ENCODE data around the gene HSPE1. TPM values are rescaled to one million over a fixed set of nuclear protein-coding genes. Genes with fewer than 3 reads are reported as not detected.
A peak's percentile ranks its signal among the peaks of the same experiment; 100 is the strongest.

The HSPE1 gene
- total RNA-seq, 6 donors from 2014 or later: 23.5 to 92.8 (median 51.0) TPM

DNA sequence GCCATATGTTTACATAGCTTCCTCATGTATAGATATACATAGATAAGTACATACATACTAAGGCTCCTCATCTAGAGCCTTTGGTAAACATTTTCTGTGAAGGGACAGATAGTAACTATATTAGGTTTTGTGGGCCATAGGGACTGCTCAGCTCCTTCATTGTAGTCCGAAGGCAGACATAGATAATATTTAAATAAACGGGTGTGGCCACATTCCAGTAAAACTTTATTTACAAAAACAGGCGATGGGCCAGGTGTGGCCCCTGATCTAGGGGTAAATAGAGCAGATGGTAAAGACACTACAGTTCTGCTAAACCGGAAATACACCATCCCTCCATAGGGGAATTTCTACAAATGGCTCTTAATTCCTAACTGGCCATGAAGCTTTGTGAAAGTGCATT lies 39.5 kb upstream of the HSPE1 start:
- no peak for TF ChIP-seq POLR2A (IDR thresholded peaks at IDR 0.05)
- ATAC-seq (ENCODE audit: low FRiP score in 2 of 2) (no peak), DNase-seq (no peak)
- 70 to 76% methylated on average over 4 of the region's 4 CpGs for WGBS, 2 donors
- H3K4me3 ChIP-seq: no peak overlapping the region
- H3K4me1 ChIP-seq: peaks cover 0 to 27% (median 5%) of the 10 kb centered on the region in 4 donors
- no peaks in the 10 kb centered on the region for H3K9me3 ChIP-seq
- H3K27ac ChIP-seq: no peak overlapping the region
- H3K36me3 ChIP-seq: peaks cover 17 to 54% (median 27%) of the 10 kb centered on the region in 4 donors
- H3K27me3 ChIP-seq: no peaks in the 10 kb centered on the region

DNA sequence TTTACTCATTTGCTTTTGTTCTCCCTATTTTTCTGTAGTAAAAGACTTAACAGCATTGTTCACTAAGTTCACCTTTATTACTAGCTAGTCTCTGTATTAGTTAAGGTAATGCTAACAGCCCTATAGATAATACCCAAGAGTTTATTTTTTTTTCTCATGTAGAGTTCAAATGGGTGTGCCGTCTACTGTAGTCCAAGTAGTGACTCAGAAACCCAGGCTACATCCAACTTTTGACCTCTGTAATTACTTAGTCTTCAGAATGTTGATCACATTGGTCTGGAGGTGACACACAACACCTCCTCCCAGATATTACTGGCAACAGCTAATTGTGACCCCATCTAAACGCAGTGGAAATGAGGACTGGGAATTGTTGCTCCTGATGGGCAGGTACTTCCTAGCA lies 39.1 kb upstream of the HSPE1 start:
- no peak for TF ChIP-seq POLR2AphosphoS5 (IDR thresholded peaks at IDR 0.05)
- Histone ChIP-seq H3K27me3 (no peaks in the 10 kb centered on the region), H3K27ac (no peak overlapping the region), H3K4me3 (no peak overlapping the region), H3K4me1 (peaks cover 0 to 27% (median 5%) of the 10 kb centered on the region in 4 donors), H3K9me3 (no peaks in the 10 kb centered on the region), H3K36me3 (peaks cover 21 to 58% (median 30%) of the 10 kb centered on the region in 4 donors)
- 76 to 94% methylated on average over 2 of the region's 2 CpGs for WGBS, 2 donors
- ATAC-seq (ENCODE audit: low FRiP score in 2 of 2) (peak in 1 of 2 donors; percentile 78), DNase-seq (no peak)

DNA sequence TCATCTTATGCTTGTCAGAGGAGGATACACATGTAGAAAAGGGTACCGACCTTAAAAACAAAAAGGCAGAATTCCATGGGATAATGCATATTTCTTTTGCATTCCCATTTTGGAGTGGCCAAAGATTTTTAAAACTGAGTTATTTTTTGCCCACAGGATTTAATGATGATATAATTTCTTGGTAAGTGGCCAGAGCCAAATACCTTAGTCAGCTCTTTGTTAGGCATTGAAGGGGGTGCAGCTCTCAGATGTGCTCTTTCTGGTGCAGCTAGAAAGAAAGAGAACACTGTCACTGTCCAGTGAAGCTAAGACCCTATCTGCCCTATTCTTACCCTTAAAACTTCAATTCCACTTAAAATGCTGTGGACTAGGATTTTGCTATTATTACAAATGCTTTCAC lies 36.0 kb upstream of the HSPE1 start:
- no peak overlapping the region for H3K27ac ChIP-seq
- no peak for ATAC-seq (ENCODE audit: low FRiP score in 2 of 2)
- TF ChIP-seq POLR2AphosphoS5 (IDR thresholded peaks at IDR 0.05) (no peak), POLR2A (IDR thresholded peaks at IDR 0.05) (no peak), EP300 (IDR thresholded peaks at IDR 0.05) (no peak)
- TF ChIP-seq, protein P1, sequence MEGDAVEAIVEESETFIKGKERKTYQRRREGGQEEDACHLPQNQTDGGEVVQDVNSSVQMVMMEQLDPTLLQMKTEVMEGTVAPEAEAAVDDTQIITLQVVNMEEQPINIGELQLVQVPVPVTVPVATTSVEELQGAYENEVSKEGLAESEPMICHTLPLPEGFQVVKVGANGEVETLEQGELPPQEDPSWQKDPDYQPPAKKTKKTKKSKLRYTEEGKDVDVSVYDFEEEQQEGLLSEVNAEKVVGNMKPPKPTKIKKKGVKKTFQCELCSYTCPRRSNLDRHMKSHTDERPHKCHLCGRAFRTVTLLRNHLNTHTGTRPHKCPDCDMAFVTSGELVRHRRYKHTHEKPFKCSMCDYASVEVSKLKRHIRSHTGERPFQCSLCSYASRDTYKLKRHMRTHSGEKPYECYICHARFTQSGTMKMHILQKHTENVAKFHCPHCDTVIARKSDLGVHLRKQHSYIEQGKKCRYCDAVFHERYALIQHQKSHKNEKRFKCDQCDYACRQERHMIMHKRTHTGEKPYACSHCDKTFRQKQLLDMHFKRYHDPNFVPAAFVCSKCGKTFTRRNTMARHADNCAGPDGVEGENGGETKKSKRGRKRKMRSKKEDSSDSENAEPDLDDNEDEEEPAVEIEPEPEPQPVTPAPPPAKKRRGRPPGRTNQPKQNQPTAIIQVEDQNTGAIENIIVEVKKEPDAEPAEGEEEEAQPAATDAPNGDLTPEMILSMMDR (IDR thresholded peaks at IDR 0.05): no peak
- no peaks in the 10 kb centered on the region for H3K27me3 ChIP-seq
- no peak for DNase-seq
- no peak overlapping the region for H3K4me3 ChIP-seq
- H3K9me3 ChIP-seq: no peaks in the 10 kb centered on the region
- 69 to 80% methylated on average over 1 of the region's 1 CpG for WGBS, 2 donors
- peaks cover 32 to 90% (median 49%) of the 10 kb centered on the region in 4 donors for H3K36me3 ChIP-seq
- peaks cover 0 to 10% (median 0%) of the 10 kb centered on the region in 4 donors for H3K4me1 ChIP-seq

DNA sequence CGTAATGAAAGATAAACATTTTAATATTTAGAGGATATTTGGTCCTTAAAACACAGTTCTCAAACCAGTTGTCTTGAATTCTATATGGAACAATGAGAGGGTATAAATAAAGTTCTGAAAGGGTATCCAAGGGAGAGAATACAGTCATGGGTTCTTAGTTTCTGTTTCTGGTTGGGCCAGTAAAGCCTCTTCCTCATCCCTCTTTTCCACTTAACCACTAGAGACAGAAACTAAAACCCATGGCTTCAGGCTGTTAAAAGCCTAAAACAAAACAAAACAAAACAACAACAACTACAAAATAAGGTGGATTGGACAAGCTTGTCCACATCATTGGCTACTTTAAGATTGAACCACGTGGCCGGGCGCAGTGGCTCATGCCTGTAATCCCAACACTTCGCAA lies 28.0 kb upstream of the HSPE1 start:
- TF ChIP-seq, protein P1 (IDR thresholded peaks at IDR 0.05): no peak
- TF ChIP-seq POLR2A (IDR thresholded peaks at IDR 0.05) (no peak), EP300 (IDR thresholded peaks at IDR 0.05) (no peak), POLR2AphosphoS5 (IDR thresholded peaks at IDR 0.05) (no peak)
- H3K36me3 ChIP-seq: peaks cover 24 to 94% (median 69%) of the 10 kb centered on the region in 4 donors
- H3K27me3 ChIP-seq: no peaks in the 10 kb centered on the region
- 98 to 100% methylated on average over 5 of the region's 5 CpGs for WGBS, 2 donors
- H3K4me3 ChIP-seq: no peak overlapping the region
- ATAC-seq (ENCODE audit: low FRiP score in 2 of 2): no peak
- DNase-seq: no peak
- no peaks in the 10 kb centered on the region for H3K4me1 ChIP-seq
- no peaks in the 10 kb centered on the region for H3K9me3 ChIP-seq
- H3K27ac ChIP-seq: no peak overlapping the region

DNA sequence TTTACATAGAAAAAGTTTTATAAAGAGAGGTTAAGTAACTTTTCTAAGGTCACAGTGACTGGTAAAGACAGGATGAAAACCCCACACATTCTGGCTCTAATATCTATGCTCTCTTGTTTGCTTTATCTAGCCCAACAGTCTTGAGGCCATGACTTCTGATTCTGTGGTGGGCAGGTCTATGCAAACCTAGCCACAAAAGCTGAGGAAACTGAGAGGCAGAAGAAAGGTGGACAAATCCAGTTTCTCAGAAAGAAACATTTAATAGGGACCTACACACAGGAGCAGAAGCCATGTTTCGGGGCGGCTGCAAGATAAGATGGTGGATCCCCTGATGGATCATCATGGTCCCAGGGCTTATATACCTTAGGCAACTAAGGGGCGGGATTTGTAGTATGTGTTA lies 22.4 kb upstream of the HSPE1 start:
- H3K27me3 ChIP-seq: no peaks in the 10 kb centered on the region
- TF ChIP-seq EP300 (IDR thresholded peaks at IDR 0.05) (no peak), POLR2AphosphoS5 (IDR thresholded peaks at IDR 0.05) (no peak), POLR2A (IDR thresholded peaks at IDR 0.05) (no peak)
- TF ChIP-seq, protein P1 (IDR thresholded peaks at IDR 0.05): no peak
- 97 to 98% methylated on average over 3 of the region's 3 CpGs for WGBS, 2 donors
- no peak overlapping the region for H3K27ac ChIP-seq
- ATAC-seq (ENCODE audit: low FRiP score in 2 of 2) (no peak), DNase-seq (no peak)
- peaks cover 16 to 74% (median 52%) of the 10 kb centered on the region in 4 donors for H3K36me3 ChIP-seq
- H3K4me1 ChIP-seq: peaks cover 0 to 3% (median 0%) of the 10 kb centered on the region in 4 donors
- H3K4me3 ChIP-seq: no peak overlapping the region
- peaks cover 0 to 6% (median 3%) of the 10 kb centered on the region in 4 donors for H3K9me3 ChIP-seq
